SH-SY5Y (cell line): ENCODE results near the gene PARP8.

Experiments
- GATA2 ChIP-seq: IDR thresholded peaks from 2 replicates; pipeline ENCODE4 v1.6.1; 2011; ENCODE audit warnings: mild to moderate bottlenecking, low read depth, low read length
- GATA3 ChIP-seq: IDR thresholded peaks from 2 replicates; pipeline ENCODE4 v1.6.1; 2011; ENCODE audit warnings: low read depth, mild to moderate bottlenecking, low read length, moderate library complexity

Gene PARP8

DNA sequence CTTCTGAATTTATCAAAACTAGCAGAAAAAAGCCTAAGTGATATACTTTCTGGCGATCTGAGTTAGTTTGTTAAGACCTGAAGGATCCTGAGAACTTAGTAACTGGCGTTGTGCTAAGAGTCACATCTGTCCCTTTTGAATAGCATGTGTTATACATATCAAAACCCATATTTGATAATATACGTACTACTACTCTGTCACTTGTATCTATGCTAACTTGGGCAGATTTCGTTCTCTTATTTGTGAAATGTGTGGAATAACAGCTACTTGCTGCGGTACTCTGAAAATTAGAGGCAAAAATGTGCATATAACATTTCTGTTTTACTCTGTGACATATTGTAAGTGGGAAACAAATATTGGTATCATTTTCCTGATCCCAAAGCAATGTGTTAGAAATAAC lies 126.4 kb downstream of the PARP8 start:
- no peak for TF ChIP-seq GATA2
- TF ChIP-seq GATA3, result no peak

DNA sequence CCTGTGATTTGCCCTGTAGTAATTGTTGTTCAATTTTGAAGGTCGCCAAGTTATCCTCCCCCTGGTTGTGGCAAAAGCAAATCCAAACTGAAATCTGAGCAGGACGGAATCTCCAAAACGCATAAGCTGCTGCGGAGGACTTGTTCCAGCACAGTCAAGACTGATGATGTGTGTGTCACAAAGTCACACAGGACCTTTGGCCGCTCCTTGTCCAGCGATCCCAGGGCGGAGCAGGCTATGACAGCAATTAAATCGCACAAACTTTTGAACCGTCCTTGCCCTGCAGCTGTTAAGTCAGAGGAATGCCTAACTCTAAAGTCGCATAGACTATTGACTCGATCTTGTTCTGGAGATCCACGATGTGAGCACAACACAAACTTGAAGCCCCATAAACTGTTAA lies 128.4 kb downstream of the PARP8 start:
- TF ChIP-seq GATA3 (no peak), GATA2 (no peak)

DNA sequence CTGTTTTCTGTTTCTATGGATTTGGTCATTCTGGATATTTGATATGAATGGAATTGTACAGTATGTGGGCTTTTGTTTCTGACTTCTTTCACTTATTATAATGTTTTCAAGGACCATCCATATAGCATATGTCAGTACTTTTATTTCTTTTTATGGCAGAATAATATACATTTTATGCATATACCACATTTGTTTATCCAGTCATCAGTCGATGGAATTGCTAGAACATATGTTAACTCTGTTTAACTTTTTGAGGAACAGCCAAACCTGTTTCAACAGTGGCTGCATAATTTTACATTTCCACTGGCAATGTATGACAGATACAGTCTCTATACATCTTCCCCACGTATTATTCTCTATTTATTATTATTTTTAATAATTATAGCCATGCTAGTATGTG lies 131.6 kb downstream of the PARP8 start:
- TF ChIP-seq GATA2 (no peak), GATA3 (no peak)

DNA sequence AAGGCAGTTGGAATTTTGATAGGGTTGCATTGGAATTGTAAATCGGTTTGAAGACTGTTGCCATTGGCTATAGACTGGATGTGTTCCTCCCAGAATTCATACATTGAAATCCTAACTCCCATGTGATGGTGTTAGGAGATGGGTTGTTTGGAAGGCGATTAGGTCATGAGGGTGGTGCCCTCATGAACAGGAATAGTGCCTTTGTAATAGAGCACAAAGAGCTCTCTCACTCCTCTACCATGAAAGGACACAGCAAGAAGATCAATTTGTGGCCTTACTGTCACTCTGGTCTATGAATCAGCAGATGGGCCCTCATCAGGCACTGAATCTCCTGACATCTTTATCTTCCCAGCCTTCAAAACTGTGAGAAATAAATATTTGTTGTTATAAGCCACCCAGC lies 133.2 kb downstream of the PARP8 start:
- TF ChIP-seq GATA2, result no peak
- TF ChIP-seq GATA3, result no peak

DNA sequence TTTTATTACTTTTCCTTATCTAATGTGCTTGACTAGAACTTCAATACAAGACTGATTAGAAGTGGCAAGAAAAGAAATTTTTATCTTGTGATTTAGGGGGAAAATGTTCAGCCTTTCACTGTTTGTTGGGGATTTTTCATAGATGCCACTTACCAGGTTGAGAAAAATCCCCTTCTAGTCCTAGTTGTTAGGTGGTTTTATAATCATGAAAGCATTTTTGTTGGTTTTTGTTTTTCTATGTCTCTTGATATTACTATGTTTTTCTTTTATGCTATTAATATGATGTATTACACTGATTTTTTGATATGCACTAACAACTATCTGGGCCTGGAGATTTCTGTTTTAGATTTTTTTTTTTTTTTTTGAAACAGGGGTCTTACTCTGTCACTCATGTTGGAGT lies 134.0 kb downstream of the PARP8 start:
- no peak for TF ChIP-seq GATA2
- TF ChIP-seq GATA3, result no peak

DNA sequence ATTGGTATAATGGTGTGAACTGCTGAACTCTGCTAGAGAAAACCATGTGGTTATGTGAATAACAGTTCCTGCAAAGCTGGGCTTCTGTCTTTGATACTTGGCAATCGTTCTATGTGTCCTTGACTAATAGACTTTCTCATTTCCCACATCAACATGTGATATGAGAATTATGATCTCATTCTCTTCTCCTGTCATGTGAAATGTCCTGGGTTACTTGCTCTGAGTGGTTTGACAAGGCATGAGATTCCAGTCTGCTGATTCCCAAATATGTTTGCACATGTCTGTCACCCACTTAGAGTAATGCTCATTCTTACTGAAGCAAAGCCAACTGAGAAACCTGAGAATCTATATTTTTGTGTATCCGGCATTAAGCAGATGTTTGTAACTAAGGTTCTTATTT lies 141.2 kb downstream of the PARP8 start:
- TF ChIP-seq GATA3 (no peak), GATA2 (no peak)

DNA sequence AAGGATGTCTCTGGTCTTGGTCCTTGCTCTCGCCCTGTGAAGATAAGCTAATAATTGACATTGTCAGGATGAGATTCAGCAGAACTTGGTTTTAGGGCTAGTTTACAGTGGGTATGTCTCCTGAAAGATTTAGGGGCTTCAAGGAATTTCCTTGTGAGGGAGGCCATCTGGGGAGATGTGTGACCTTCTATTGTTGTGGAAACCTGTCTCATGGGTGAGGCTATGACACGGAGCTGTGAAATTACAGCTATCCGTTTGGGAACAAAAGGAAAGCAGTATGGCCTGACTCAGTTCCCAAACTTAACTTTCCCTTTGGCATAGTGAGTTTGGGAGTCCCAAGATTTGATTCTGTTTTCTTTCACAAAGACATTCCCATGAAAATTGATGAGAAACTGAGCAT lies 142.0 kb downstream of the PARP8 start:
- no peak for TF ChIP-seq GATA3
- no peak for TF ChIP-seq GATA2

DNA sequence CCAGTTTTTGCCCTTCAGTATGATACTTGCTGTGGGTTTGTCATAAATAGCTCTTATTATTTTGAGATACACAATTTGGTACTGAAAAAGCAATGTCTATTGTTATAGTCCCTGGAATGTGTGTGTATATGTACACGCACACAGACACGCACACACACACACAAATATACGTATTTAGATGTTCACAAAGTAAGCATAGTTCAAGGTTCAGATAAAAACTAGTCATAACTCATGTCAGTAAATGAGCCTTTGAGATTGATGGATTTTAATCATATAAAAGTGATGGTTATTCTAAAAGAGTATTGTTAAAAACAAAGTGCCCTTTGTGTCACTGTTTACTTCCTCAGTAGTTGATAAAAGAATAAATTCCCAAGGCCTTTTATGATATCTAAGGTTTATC lies 147.3 kb downstream of the PARP8 start:
- no peak for TF ChIP-seq GATA3
- TF ChIP-seq GATA2, result no peak

DNA sequence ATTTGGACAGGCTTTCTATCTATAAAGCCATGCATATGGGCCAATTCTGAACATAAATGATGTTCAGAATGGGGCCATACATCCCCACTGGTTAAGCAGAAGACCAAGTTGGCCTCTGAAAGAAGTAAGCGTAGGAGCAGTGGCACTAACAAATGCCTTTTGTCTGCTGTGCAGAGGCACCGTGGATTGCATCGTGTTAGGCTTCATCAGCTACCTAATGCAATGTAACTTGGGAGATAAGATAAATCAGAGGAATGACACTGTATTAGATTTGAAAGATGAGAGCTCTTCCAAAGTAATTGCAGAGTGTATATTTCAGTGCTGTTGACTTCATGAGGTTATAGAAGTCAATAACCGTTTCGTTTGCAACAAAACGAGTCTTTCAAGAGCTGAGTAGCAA lies 148.1 kb downstream of the PARP8 start:
- TF ChIP-seq GATA3 (no peak), GATA2 (no peak)

DNA sequence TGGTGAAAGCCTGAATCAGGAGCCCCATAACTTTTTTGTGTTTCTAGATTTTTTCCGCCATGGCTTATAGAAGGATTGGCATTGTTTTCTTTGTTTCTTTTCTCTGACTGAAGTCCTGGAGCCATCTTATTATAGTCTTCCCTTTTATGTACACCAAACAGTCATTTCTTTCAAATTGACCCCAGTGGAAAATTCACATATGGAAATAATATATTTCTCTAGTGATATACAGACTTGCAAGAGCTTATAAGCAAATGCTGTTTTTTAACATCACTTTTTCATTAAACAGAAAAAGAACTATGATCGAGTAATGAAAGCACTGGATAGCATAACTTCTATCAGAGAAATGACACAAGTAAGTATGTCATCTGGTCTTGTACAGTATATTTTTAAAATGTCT lies 155.6 kb downstream of the PARP8 start:
- TF ChIP-seq GATA3 (no peak), GATA2 (no peak)

DNA sequence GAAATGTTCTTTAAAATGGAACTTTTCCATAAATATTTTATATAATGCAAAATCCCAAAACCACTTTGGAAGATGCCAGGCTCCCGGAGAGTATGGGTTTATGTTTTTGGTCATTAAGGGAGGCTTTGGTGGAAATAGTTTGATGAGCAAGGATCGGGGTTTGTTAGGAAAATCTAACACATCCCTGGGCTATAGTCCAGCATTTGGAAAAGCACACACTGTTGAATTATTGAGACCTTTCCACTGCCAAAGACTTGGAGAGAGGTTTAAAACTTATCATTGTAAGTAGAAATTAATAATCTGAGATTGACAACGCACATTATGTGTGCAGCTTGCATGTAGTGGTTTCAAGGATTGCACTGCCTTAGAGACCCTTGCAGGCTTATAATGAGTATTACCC lies 156.3 kb downstream of the PARP8 start:
- no peak for TF ChIP-seq GATA2
- no peak for TF ChIP-seq GATA3

DNA sequence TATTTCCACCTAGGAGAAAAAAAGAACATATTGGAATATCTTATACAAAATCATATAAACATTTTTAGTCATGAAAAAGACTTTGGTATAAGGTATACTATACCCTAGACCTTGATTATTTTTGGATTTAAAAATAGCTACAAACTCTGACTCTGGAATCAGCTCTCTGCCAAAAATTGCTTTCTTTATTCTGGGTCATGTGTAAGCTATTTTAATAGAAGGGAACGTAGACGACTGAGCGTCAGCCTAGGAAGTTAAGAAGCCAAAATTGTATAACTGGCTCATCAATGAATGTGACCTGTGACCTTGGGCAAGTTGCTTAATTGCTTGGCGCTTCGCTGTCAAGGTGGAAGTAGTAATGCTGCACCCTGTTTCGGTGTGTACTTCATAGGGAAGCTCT lies 157.1 kb downstream of the PARP8 start:
- TF ChIP-seq GATA2 (no peak), GATA3 (no peak)

DNA sequence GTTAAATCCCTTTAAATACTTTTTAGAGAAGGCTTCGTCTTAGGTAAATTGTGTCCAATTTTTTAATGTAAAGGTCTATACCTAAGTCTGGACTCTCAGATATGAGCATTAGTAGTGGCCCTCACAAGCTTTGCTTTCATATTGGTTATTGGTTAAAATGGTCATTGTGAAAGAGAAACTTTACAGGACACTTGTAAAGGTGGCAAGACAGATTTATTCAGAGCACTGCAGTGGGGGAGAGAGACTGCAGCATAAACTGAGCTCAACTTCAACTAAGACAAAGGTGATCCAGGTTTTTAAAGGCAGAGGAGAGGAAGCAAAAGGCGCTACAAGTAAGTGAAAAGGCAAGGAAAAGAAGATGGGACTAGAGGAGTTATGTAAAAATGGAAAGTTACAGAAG lies 157.7 kb downstream of the PARP8 start:
- TF ChIP-seq GATA2, result no peak
- TF ChIP-seq GATA3, result no peak

DNA sequence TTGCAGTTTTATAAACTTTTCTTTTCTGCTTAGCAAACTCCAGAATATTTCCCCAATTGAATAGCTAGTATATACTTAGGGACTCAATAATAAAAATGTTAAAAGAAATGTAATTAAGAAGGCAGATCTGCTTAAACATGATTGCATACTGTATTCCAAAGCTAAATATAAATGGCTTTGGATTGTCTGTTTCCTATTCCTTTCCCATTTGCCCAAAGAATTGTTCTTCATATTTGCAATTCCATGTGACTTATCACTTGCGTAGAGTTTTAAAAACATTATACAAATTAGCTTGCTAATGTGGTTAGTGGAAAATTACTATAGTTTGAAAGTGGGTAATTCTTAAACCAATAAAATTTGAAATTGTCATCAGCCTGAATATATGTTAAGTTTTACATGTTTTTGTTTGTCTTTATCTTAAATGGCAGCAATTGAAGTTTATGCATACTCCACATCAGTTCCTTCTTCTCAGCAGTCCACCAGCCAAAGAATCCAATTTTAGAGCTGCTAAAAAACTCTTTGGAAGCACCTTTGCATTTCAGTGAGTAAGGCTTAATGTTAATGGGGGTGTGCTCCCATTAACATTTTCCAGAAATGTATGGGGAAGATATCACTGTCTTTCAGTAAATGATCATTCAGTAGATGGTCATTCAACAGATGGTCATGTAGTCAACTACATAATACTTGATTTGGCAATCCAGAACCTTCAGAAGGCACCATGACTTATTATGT lies 161.2 kb downstream of the PARP8 start:
- TF ChIP-seq GATA2 (no peak), GATA3 (no peak)

DNA sequence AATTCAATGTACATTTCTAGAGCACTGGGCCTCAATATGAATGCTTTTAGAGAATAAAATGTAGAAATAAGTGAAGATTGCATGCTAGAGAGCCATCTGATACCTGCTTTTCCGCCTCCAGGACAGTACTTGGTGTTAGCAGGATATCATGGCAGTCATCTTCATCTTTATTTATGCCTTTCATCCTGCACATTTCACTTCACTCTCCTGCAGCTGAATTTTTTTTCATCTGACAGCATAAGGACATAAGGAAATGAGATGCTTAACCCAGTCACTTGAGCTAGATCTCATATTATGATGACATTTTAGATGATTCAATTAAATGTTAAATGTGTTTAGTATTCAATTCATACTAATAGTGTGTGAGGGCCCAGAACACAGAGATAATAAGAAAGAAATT lies 162.6 kb downstream of the PARP8 start:
- no peak for TF ChIP-seq GATA2
- no peak for TF ChIP-seq GATA3

DNA sequence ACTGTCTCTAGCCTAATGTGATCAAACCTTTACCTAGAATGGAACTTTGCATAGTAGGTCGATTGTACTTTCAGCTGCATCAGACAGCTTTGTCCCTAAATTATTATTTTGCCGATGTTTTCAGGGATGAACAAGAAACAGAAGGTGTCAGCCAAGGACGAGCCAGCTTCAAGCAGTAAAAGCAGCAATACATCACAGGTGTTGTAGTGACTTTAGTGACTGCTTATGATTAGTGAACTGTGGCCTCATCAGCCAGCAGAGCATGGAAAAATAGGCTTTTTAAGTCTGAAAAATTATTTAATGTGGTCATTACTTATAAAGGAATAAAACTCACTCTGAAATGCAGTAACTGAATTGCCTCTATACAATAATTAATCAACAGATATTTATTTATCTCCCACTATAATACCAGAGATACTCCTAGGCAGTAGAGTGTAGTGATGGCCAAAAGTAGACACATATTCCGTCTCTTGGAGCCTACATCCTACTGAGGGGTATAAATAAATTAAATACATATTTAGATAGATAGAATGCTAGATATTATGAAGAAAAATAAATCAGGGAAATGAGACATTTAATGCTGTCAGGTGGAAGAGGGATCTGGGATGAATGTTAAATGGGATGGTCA lies 166.3 kb downstream of the PARP8 start:
- TF ChIP-seq GATA3, result no peak
- TF ChIP-seq GATA2, result no peak

DNA sequence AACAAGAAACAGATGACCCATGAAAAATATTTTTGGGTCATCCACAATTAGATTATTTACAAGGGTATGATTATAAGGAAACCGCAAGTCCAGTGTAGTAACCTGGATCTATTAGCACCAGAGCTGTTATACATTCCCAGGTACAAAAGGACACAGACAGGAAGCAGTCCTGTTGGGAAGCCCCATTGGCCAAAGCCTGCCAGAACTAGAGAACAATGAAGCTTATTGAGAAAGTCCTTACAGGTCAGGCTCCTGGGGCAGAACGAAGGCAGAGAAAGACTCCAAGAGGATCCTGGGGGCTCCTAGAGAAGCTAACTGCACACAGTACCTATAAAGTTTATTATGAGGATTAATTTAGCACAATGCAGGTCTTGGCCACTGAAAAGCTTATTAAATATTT lies 169.9 kb downstream of the PARP8 start:
- TF ChIP-seq GATA3 (no peak), GATA2 (no peak)

DNA sequence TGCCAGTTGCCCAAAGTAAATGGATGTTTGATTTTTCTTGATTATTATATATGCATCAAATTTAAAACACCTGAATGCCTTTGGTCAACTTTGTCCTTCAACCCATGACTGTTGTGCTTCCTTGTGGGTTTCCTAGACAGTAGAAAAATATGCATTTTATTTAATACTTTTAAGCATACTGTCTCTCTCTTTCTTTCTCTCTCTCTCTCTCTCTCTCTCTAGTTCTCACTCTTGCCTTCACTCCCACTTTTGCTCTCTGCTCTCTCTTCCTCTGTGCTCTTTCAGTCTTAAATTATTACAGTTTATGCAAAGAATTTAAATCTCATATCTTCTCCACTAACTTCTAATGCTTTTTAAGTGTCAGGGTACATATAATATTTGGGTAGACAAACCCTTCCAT lies 173.0 kb downstream of the PARP8 start:
- no peak for TF ChIP-seq GATA2
- TF ChIP-seq GATA3, result no peak
